HEK293 (cell line): ENCODE measurements around the gene SYNGR3.

Source experiments
- GLI4 ChIP-seq: fragments of 450-650 bp; formaldehyde crosslinking; IDR thresholded peaks from 2 replicates; pipeline ENCODE4 v1.5.1; 2016; ENCODE audit warnings: missing biosample characterization, missing genetic modification characterization
- GLIS1 ChIP-seq: fragments of 450-650 bp; formaldehyde crosslinking; IDR thresholded peaks from 2 replicates; pipeline ENCODE4 v1.5.1; 2016; ENCODE audit warnings: missing biosample characterization, missing genetic modification characterization
- HOXC10 ChIP-seq: sonication (generic); formaldehyde crosslinking; IDR thresholded peaks from 2 replicates; pipeline ENCODE4 v1.8.1; 2023; ENCODE audit warnings: mild to moderate bottlenecking, missing genetic modification reagents
- IKZF3 ChIP-seq: fragments of 450-650 bp; IDR thresholded peaks from 2 replicates; pipeline ENCODE4 v1.5.0; 2018; ENCODE audit warnings: missing biosample characterization, mild to moderate bottlenecking, missing genetic modification characterization, moderate library complexity
- ZFP41 ChIP-seq: fragments of 450-650 bp; formaldehyde crosslinking; IDR thresholded peaks from 2 replicates; pipeline ENCODE4 v1.5.1; 2016; ENCODE audit warnings: missing biosample characterization, missing genetic modification characterization, borderline replicate concordance
- ZNF169 ChIP-seq: fragments of 450-650 bp; formaldehyde crosslinking; IDR thresholded peaks from 2 replicates; pipeline ENCODE4 v1.5.1; 2016; ENCODE audit warnings: missing biosample characterization, missing genetic modification characterization
- ZNF561 ChIP-seq: fragments of 450-650 bp; IDR thresholded peaks from 2 replicates; pipeline ENCODE4 v1.5.1; 2018; ENCODE audit warnings: missing biosample characterization, missing genetic modification characterization, borderline replicate concordance
- ZNF776 ChIP-seq: fragments of 450-650 bp; formaldehyde crosslinking; IDR thresholded peaks from 2 replicates; pipeline ENCODE4 v1.5.0; 2017; ENCODE audit warnings: missing biosample characterization, missing genetic modification characterization, borderline replicate concordance
- TF ChIP-seq, protein P1 (sequence below): fragments of 450-650 bp; formaldehyde crosslinking; conservative IDR thresholded peaks from 2 replicates; pipeline ENCODE4 v1.5.1; 2016; ENCODE audit warnings: low read depth, missing biosample characterization, missing genetic modification characterization
- TF ChIP-seq, protein P2 (sequence below): fragments of 450-650 bp; formaldehyde crosslinking; IDR thresholded peaks from 2 replicates; pipeline ENCODE4 v1.5.1; 2017; ENCODE audit warnings: missing biosample characterization, missing genetic modification characterization
- TF ChIP-seq, protein P3 (sequence below): fragments of 450-650 bp; formaldehyde crosslinking; IDR thresholded peaks from 2 replicates; pipeline ENCODE4 v1.5.1; 2016; ENCODE audit warnings: missing biosample characterization, missing genetic modification characterization
- TF ChIP-seq, protein P4 (sequence below): fragments of 450-650 bp; formaldehyde crosslinking; IDR thresholded peaks from 2 replicates; pipeline ENCODE4; 2016; ENCODE audit warnings: missing biosample characterization, missing genetic modification characterization
- TF ChIP-seq, protein P5 (sequence below): fragments of 450-650 bp; formaldehyde crosslinking; IDR thresholded peaks from 2 replicates; pipeline ENCODE4 v1.5.1; 2017; ENCODE audit warnings: missing biosample characterization, mild to moderate bottlenecking, missing genetic modification characterization, moderate library complexity

The SYNGR3 gene

DNA sequence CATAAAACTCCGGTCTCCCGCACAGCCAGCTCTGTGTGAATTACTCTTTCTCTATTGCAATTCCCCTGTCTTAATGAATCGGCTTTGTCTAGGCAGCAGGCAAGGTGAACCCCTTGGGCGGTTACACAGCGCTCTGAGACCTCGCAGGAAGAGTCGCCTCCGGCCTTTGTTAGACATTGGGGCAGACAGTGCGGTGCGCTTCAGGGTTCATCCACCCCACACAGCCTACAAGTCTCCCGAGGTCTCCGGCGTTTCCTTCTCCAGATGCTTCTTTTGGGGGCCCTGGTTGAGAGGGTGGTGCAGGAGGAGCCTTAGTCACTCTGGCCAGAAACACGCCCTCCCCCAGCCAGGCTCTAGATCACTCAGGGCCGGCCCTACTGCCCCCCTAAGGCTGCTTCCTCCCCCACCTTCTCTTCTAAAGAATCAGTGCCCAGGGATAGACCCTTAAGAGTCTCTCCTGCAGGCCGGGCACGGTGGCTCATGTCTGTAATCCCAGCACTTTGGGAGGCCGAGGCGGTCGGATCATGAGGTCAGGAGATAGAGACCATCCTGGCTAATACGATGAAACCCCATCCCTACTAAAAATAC lies 45.1 kb upstream of the SYNGR3 start (continued):
- TF ChIP-seq, protein P1, sequence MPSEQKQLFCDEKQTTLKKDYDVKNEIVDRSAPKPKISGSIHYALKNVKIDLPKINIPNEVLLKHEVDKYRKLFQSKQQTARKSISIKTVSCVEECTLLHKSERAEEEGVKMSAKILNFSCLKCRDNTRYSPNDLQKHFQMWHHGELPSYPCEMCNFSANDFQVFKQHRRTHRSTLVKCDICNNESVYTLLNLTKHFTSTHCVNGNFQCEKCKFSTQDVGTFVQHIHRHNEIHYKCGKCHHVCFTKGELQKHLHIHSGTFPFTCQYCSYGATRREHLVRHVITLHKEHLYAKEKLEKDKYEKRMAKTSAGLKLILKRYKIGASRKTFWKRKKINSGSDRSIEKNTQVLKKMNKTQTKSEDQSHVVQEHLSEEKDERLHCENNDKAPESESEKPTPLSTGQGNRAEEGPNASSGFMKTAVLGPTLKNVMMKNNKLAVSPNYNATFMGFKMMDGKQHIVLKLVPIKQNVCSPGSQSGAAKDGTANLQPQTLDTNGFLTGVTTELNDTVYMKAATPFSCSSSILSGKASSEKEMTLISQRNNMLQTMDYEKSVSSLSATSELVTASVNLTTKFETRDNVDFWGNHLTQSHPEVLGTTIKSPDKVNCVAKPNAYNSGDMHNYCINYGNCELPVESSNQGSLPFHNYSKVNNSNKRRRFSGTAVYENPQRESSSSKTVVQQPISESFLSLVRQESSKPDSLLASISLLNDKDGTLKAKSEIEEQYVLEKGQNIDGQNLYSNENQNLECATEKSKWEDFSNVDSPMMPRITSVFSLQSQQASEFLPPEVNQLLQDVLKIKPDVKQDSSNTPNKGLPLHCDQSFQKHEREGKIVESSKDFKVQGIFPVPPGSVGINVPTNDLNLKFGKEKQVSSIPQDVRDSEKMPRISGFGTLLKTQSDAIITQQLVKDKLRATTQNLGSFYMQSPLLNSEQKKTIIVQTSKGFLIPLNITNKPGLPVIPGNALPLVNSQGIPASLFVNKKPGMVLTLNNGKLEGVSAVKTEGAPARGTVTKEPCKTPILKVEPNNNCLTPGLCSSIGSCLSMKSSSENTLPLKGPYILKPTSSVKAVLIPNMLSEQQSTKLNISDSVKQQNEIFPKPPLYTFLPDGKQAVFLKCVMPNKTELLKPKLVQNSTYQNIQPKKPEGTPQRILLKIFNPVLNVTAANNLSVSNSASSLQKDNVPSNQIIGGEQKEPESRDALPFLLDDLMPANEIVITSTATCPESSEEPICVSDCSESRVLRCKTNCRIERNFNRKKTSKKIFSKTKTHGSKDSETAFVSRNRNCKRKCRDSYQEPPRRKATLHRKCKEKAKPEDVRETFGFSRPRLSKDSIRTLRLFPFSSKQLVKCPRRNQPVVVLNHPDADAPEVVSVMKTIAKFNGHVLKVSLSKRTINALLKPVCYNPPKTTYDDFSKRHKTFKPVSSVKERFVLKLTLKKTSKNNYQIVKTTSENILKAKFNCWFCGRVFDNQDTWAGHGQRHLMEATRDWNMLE (tag by site-specific recombination): no peak
- no peak for TF ChIP-seq ZNF776 (tag by site-specific recombination)
- TF ChIP-seq, protein P2, sequence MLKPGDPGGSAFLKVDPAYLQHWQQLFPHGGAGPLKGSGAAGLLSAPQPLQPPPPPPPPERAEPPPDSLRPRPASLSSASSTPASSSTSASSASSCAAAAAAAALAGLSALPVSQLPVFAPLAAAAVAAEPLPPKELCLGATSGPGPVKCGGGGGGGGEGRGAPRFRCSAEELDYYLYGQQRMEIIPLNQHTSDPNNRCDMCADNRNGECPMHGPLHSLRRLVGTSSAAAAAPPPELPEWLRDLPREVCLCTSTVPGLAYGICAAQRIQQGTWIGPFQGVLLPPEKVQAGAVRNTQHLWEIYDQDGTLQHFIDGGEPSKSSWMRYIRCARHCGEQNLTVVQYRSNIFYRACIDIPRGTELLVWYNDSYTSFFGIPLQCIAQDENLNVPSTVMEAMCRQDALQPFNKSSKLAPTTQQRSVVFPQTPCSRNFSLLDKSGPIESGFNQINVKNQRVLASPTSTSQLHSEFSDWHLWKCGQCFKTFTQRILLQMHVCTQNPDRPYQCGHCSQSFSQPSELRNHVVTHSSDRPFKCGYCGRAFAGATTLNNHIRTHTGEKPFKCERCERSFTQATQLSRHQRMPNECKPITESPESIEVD: no peak
- TF ChIP-seq HOXC10 (CRISPR knock-in tag): no peak
- TF ChIP-seq, protein P3, sequence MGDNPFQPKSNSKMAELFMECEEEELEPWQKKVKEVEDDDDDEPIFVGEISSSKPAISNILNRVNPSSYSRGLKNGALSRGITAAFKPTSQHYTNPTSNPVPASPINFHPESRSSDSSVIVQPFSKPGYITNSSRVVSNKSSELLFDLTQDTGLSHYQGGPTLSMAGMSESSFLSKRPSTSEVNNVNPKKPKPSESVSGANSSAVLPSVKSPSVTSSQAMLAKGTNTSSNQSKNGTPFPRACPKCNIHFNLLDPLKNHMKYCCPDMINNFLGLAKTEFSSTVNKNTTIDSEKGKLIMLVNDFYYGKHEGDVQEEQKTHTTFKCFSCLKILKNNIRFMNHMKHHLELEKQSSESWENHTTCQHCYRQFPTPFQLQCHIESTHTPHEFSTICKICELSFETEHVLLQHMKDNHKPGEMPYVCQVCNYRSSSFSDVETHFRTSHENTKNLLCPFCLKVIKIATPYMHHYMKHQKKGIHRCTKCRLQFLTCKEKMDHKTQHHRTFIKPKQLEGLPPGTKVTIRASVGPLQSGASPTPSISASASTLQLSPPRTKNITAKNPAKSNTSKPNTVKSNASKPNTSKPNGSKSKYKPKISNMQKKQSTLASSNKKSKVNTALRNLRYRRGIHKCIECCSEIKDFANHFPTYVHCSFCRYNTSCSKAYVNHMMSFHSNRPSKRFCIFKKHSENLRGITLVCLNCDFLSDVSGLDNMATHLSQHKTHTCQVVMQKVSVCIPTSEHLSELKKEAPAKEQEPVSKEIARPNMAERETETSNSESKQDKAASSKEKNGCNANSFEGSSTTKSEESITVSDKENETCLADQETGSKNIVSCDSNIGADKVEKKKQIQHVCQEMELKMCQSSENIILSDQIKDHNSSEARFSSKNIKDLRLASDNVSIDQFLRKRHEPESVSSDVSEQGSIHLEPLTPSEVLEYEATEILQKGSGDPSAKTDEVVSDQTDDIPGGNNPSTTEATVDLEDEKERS (tag by site-specific recombination): no peak
- no peak for TF ChIP-seq GLI4
- no peak for TF ChIP-seq ZFP41 (tag by site-specific recombination)
- no peak for TF ChIP-seq GLIS1 (tag by site-specific recombination)
- TF ChIP-seq, protein P4, sequence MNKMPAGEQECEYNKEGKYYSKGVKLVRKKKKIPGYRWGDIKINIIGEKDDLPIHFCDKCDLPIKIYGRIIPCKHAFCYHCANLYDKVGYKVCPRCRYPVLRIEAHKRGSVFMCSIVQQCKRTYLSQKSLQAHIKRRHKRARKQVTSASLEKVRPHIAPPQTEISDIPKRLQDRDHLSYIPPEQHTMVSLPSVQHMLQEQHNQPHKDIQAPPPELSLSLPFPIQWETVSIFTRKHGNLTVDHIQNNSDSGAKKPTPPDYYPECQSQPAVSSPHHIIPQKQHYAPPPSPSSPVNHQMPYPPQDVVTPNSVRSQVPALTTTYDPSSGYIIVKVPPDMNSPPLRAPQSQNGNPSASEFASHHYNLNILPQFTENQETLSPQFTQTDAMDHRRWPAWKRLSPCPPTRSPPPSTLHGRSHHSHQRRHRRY (tag by site-specific recombination): no peak
- no peak for TF ChIP-seq ZNF169 (tag by site-specific recombination)
- TF ChIP-seq ZNF561: no peak
- TF ChIP-seq IKZF3: no peak
- TF ChIP-seq, protein P5, sequence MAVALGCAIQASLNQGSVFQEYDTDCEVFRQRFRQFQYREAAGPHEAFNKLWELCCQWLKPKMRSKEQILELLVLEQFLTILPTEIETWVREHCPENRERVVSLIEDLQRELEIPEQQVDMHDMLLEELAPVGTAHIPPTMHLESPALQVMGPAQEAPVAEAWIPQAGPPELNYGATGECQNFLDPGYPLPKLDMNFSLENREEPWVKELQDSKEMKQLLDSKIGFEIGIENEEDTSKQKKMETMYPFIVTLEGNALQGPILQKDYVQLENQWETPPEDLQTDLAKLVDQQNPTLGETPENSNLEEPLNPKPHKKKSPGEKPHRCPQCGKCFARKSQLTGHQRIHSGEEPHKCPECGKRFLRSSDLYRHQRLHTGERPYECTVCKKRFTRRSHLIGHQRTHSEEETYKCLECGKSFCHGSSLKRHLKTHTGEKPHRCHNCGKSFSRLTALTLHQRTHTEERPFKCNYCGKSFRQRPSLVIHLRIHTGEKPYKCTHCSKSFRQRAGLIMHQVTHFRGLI (tag by site-specific recombination): no peak
